ENCODE results near the gene PLXNA4. TPM values are rescaled to one million over a fixed set of nuclear protein-coding genes. Genes with fewer than 3 reads are reported as not detected.

PLXNA4 gene
- total and polyA plus RNA-seq, 2 experiments from 2014 or later = 7.3 to 33.3 TPM

GRCh38 chr7:132514430-132514829, 61.8 kb downstream of the PLXNA4 start:
- Histone ChIP-seq H3K4me3 (no peak overlapping the region), H3K4me1 (ENCODE audit: low read depth) (peaks cover 7% of the 10 kb centered on the region), H3K36me3 (no peaks in the 10 kb centered on the region), H3K27ac (no peak overlapping the region), H3K27me3 (no peaks in the 10 kb centered on the region), H3K9me3 (ENCODE audit: low read depth) (no peaks in the 10 kb centered on the region)
- no peak for DNase-seq (ENCODE audit: low read depth in 1 of 2, low spot score in 1 of 2)
- TF ChIP-seq, protein P1, sequence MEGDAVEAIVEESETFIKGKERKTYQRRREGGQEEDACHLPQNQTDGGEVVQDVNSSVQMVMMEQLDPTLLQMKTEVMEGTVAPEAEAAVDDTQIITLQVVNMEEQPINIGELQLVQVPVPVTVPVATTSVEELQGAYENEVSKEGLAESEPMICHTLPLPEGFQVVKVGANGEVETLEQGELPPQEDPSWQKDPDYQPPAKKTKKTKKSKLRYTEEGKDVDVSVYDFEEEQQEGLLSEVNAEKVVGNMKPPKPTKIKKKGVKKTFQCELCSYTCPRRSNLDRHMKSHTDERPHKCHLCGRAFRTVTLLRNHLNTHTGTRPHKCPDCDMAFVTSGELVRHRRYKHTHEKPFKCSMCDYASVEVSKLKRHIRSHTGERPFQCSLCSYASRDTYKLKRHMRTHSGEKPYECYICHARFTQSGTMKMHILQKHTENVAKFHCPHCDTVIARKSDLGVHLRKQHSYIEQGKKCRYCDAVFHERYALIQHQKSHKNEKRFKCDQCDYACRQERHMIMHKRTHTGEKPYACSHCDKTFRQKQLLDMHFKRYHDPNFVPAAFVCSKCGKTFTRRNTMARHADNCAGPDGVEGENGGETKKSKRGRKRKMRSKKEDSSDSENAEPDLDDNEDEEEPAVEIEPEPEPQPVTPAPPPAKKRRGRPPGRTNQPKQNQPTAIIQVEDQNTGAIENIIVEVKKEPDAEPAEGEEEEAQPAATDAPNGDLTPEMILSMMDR (IDR thresholded peaks at IDR 0.05; ENCODE audit: low read depth, low read length) = no peak

GRCh38 chr7:132511921-132512320, 64.3 kb downstream of the PLXNA4 start:
- Histone ChIP-seq H3K36me3 (peaks cover 4% of the 10 kb centered on the region), H3K27me3 (no peaks in the 10 kb centered on the region), H3K9me3 (ENCODE audit: low read depth) (no peaks in the 10 kb centered on the region), H3K4me3 (no peak overlapping the region), H3K4me1 (ENCODE audit: low read depth) (peaks cover 7% of the 10 kb centered on the region), H3K27ac (no peak overlapping the region)
- DNase-seq (ENCODE audit: low read depth in 1 of 2, low spot score in 1 of 2) = no peak
- TF ChIP-seq, protein P1 (IDR thresholded peaks at IDR 0.05; ENCODE audit: low read depth, low read length) = no peak

DNA sequence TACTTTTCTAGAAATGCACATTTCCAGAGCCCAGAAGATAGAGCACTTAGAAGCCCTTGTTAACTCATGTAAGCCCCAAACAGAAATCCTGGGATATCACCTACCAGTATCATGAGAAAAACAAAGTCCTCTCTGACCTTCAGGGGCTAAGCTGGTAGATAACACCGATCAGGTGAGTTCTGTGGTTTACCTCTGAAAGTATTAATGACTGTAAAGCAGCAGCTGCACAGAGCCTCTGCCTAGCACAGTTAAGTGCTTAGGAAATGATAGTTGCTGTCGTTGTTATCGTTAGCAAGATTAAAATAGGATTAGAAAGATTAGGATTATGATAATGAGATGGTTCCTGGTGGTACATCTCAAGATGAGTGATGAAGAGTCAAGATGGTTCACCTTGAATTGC, 64.9 kb downstream of the PLXNA4 start:
- no peak overlapping the region for H3K4me3 ChIP-seq
- no peaks in the 10 kb centered on the region for H3K9me3 ChIP-seq (ENCODE audit: low read depth)
- TF ChIP-seq, protein P1 (IDR thresholded peaks at IDR 0.05; ENCODE audit: low read depth, low read length) = no peak
- no peak overlapping the region for H3K27ac ChIP-seq
- DNase-seq (ENCODE audit: low read depth in 1 of 2, low spot score in 1 of 2) = no peak
- H3K4me1 ChIP-seq (ENCODE audit: low read depth) = peaks cover 7% of the 10 kb centered on the region
- no peaks in the 10 kb centered on the region for H3K27me3 ChIP-seq
- H3K36me3 ChIP-seq = peaks cover 5% of the 10 kb centered on the region

DNA sequence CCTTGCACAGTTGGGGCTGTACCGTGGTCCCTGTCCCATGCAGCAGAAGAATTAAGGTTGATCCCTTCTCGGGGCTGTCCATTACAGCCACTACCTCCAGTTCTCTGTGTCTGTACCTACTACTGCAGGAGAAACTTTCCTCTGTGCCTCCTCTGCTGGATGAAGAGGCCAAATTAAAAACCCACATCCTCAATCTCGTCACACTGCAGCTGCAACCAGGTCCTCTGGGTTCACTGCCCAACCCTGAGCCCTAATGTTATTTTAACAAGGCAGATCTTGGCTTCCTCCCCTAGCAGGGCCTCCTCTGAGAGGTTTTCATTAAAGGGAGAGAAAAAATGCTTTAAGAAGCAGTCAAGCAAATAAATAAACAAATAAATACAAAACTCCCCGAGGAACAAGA, 66.6 kb downstream of the PLXNA4 start:
- Histone ChIP-seq H3K27ac (no peak overlapping the region), H3K9me3 (ENCODE audit: low read depth) (no peaks in the 10 kb centered on the region), H3K36me3 (peaks cover 5% of the 10 kb centered on the region), H3K27me3 (no peaks in the 10 kb centered on the region), H3K4me1 (ENCODE audit: low read depth) (peaks cover 7% of the 10 kb centered on the region), H3K4me3 (no peak overlapping the region)
- no peak for DNase-seq (ENCODE audit: low read depth in 1 of 2, low spot score in 1 of 2)
- TF ChIP-seq, protein P1 (IDR thresholded peaks at IDR 0.05; ENCODE audit: low read depth, low read length) = no peak

DNA sequence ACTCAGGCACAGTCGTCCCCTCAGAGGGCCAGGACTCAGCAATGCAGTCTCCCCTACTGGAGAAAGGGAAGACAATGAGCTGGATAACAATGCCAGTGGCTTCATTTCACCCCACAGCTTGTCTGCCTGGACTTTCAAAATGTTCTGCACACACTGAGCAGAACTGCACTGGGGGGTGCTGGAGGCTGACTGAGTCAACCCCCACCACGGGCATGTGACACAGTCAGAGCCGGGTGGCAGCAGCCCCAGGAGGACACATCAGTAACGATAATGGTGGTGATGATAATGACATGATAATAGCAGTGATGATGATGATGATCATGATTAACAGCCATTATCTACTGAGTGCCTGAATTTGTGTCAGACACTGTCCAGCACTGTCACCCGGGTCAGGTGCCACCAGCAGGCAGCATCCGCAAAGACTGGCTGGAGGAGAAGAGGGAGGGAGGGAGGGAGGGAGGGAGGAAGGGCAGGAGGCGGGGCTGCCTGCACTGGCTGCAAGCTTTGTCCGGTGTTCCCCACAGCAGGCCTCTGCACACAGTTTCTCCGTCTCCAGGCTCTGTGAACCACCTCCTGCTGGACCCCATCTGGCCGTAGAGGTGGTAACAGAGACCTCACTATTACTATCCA, 67.4 kb downstream of the PLXNA4 start:
- peaks cover 7% of the 10 kb centered on the region for H3K4me1 ChIP-seq (ENCODE audit: low read depth)
- TF ChIP-seq, protein P1 (IDR thresholded peaks at IDR 0.05; ENCODE audit: low read depth, low read length) = no peak
- DNase-seq (ENCODE audit: low read depth in 1 of 2, low spot score in 1 of 2) = peak in 1 of 2 donors; percentile 50
- H3K4me3 ChIP-seq = no peak overlapping the region
- no peaks in the 10 kb centered on the region for H3K27me3 ChIP-seq
- H3K9me3 ChIP-seq (ENCODE audit: low read depth) = no peaks in the 10 kb centered on the region
- peaks cover 5% of the 10 kb centered on the region for H3K36me3 ChIP-seq
- H3K27ac ChIP-seq = no peak overlapping the region
